Brain pericyte (primary cell): Measurements from ENCODE around the gene RET.
"Not testable (repeated sequence)": the region's sequence is repeated elsewhere in the genome, so short reads cannot be mapped to it uniquely, and the experiment has no call there.

Source experiments
- DNase-seq: peaks from one replicate; pipeline ENCODE4 v3.0.0-alpha.2; 2012; ENCODE audit warnings: low read depth, low spot score

Gene RET

DNA sequence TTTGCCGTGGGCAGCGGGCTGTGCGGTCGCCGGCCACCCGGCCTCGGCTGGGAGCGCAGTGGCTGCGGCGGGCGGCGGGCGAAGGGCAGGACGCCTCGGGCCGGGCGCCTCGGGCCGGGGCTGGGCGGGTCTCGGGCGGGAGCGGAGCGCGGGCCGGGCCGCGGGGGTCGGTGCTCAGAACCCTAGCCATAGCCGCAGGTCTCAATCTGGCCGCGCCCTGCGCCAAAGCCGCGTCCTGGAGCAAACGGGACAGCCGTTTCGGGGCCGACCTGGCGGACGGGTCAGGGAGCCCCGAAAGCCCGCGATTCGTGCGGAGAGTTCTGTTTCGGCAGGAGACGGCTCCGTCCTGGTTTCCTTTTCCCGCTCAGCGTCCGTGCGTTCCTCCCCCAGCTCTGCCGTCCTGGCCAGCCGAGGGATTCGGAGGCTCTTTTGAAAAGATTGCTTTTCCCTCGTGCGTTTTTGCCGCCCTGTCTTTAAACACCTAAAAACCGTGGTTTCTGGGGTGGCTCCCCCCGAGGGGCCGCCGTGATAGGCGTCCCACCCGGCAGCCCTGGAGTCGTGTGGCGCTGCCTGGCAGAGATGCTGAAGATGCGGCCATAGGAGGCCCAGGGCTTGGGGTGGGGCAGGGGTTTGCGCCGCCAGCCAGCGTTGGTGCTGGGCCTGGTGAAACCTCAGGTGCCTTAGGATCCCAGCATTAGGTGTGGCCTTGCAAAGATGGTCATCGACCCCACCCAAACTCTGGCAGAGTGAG is 727 bp downstream of the RET start:
- DNase-seq: no peak

DNA sequence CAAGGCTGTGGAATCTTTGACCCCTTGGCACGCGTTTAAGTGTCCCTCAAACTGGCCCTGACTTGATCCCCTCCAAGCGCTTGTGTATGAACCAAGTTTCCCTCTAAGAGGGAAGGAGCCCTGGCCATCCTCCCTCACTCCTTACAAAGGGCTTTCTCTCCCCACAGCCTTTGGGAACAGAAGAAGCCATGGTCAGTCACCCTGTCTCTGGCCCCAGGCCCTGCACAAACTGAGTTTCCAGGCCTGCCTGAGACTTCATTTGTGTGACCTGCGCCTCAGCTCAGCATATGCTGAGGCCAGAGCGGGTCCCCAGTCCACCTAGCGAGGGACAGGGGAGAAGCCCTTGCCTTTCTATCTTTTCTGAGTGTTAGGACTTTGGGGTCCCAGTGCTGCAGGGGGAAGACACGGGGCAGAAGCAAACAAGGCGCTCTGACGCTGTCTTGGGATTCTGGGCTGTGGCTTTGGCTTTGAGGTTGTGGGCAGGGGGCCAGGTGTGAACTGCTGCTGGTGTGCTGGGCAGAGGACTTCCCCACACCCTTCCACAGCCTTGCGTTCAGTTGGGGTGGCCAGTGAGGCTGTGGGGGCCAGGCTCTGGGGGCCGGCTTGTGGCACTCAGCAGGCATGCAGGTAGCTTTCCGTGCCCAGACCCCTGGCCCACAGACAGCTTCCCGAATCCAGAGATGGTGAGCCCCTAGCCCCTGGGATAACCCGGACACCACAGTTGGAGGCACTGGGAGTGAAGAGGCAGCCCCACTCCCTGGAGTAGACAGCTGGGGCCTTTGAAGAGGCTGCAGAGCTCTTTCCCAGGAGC is 1.5 kb downstream of the RET start:
- no peak for DNase-seq

- DNase-seq: no peak
Measured at GRCh38 chr10:43078986-43079273, 2.1 kb downstream of the RET start.

DNA sequence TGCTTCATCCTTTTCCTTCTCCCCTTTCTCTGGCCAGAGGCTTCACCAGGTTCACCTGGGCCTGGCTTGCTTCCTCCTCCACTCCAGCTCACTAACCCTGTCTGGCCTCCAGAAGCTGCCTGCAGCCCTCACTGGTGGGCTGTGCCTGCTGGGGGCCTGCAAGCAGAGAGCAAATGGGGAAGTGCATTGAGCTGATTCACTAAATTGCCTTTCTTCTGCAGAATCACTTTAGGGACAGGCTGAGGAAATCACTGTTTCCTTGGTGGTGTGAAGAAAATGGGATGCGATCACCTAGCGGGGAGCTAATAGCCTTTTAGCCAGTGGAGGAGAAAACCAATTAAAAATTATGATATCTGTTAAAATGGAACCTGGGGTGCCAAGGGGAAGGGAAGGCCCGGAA is 3.0 kb downstream of the RET start:
- DNase-seq: no peak

- DNase-seq: no peak
Measured at GRCh38 chr10:43082087-43082486, 5.2 kb downstream of the RET start.

GRCh38 chr10:43082746-43083145 is 5.9 kb downstream of the RET start:
- DNase-seq: no peak

DNA sequence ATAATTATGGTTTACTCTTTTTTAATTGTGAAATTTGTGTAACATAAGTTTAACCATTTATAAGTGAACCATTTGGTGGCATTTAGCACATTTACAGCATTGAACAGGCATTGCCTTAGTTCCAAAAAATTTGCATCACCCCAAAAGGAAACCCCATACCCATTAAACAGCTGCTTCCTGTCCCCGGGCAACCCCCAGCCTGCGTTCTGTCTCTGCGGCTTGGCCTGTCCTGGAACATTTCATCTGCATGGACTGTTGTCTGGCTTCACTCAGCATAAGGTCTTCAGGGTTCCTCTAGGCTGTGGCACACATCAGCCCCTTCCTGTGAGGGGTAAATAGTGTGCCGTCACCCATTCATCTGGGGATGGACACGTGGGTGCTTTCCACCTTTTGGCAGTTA is 6.9 kb downstream of the RET start:
- DNase-seq: no peak

GRCh38 chr10:43084812-43085211 is 7.9 kb downstream of the RET start:
- DNase-seq: no peak

DNA sequence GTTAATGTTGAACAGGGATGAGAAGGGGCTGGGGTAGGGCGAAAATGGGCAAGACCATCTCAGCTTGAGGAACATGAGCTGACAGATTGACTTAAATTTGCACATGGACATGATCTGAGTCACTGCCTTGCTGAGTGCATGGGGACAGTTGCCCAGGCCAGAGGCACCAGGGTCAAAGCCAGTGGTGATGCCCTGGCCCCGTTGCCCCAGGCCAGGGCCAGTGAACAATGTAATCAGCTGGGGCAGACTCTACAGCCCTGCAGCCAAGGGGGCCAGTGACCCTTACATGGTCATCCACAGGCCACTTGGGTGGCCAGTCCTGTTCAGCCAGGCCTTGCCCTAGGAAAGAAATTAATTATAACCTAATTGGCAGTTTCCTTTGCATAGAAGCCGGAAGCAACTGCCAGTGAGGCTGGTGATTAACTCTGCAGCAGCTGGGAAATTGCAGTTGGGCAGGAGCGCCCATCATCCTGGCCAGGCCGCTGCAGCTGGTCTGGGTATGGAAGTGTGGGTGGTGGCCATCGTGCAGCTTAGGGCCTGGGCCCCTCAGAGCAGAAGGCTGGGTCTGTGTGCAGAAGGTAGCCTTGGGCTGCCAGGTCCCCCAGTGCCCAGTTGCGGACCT is 9.6 kb downstream of the RET start:
- no peak for DNase-seq

DNA sequence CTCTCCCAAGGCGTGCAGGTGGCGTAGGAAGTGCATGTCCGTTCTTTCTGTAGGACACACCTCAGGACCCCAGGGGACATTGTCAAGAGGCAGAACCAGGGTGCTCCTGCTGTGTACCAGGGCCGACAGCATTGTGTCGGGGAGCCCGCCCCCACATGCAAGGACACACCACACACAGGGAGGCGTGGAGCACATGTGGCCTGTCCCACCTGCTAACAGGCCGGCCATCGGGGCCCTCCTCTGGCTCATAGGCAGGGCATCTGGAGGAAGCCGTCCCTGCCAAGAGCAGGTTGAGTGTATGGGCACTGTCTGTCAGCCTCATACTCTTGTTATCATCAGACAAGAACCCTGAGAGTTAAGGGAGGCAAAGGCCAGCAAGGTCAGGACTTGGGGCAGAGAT is 12.7 kb downstream of the RET start:
- no peak for DNase-seq

DNA sequence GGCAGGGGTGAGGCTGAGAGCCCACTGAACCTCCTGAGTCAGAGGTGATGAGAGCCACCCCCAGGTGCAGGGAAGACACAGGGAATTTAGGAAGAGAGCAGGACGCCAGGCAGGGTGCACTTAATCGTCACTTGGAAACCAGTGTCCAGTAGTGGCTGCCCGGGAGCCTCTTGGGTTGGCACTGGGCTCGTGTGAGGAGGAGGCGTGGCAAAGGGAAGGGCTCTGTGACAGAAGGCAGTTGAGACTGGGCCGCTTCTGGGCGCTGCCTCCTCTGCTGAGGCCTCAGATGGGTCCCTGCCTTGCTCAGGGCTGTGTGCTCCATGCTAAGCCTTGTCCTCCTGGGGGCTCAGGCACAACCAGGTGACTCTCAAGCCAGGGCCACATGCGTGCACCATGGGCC is 13.3 kb downstream of the RET start:
- DNase-seq: no peak

GRCh38 chr10:43090664-43091063 is 13.8 kb downstream of the RET start:
- DNase-seq: no peak

DNA sequence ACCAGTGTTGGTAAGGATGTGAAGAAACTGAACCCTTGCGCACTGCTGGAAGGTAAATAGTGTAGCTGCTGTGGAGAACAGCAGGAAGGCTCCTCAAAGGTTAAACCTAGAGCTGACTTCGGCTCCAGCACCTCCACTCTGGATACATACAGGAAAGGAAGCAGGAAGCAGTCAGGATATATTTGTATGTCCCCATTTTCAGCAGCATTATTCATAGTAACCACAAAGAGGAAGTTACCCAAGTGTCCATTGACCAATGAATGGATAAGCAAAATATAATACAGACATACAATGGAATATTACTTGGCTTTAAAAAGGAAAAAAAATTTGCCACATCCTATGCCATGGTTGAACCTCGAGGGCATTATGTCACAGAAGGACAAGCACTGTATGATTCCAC is 15.0 kb downstream of the RET start:
- DNase-seq: no peak

GRCh38 chr10:43093423-43094076 is 16.7 kb downstream of the RET start:
- no peak for DNase-seq

DNA sequence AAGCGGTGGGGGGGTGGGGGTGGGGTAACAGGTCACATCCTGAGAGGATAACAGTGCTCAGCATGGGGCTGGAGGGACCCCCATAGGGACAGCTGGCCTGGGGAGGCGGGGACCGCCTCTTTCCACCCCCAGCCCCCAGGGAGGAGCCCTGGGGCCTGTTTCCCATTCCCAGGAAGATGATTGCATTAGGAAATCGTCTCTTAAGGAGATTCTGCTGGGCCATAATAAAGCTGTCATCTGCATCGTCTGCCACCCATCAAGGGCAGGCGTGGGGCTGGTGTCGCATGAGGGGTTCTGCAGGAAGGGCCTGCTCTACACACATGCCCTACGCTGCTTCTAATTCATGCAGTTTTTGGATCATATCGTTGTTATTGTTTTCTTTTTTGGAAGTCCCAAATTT is 17.2 kb downstream of the RET start:
- DNase-seq: no peak

- not testable (repeated sequence) for DNase-seq
Measured at GRCh38 chr10:43099339-43099738, 22.5 kb downstream of the RET start.

DNA sequence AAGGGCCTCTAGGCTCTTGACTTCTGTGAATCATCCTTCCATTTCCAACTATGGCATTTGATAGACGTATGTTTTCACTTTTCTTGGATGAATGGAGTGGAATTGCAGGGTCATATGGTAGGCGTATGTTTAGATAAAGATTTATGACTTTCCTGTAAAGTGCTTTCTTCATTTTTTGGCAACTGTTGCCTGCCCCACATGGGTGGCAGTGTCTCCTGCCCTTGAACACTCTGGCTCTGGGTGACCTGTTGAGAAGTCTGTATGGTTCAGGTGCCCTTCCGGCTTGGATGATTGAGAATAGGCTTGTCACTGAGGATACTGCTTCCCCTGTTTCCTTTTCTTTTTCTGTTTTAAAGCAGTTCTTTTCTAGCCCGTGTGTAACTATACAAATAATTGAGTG is 23.1 kb downstream of the RET start:
- no peak for DNase-seq

DNA sequence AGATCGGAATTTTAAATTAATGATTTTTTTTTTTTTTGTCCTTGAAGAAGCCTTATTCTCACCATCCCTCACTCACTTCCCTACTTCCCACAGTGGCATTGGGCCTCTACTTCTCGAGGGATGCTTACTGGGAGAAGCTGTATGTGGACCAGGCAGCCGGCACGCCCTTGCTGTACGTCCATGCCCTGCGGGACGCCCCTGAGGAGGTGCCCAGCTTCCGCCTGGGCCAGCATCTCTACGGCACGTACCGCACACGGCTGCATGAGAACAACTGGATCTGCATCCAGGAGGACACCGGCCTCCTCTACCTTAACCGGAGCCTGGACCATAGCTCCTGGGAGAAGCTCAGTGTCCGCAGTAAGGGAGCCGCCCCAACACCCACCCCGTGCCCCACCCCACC is 23.5 kb downstream of the RET start:
- no peak for DNase-seq

GRCh38 chr10:43102063-43102828 is 25.4 kb downstream of the RET start:
- DNase-seq: no peak

DNA sequence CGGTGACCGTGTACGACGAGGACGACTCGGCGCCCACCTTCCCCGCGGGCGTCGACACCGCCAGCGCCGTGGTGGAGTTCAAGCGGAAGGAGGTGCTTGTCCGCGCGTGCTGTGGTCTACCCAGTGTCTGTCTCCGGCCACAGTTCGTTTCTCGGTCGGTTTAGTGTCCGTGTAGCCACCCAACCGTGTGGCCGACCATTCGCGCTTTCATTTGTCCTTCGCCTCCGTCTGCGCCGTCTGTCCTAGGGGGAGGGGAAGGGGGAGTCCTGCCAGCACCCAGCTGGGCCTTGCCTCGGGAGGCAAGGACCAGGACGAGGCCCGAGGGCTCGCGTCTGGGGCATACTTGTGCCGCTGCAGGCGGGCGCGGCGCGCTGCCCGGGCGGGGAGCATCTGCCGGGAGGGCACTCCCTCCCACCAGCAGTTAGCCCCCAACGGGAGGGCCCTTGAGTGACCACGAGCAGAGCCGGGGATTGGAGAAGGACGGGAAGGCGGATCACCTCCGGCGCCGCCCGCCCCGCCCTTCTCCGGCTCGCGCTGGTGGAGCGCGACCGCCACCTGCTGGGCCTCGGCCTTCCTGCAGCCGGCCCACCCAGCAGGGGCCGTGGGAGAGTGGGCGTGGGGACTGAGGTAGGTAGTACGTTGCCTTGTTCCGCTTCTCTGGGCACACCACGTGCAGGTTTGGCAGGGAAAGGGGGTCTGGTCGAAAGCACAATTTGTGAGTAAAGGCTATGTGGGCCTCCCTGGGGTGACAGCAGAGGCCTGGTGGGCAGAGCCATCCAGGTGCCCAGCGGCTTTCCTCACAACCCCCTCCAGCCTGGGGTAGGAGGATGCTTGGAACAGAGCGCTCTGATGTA is 28.5 kb downstream of the RET start:
- peak; percentile 41 for DNase-seq

DNA sequence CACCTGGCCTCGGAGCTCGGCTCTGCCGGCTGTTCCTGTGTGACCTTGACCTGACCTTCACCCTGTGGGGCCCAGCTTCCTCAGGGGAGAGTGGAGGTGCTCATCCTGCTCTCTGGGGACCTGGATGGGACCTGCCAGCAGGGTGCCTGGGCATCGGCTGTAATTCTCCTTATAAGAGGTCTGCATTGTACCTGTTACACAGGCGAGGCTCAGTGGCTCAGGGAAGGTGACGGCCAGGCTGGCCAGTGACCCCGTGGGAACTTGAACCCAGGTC is 29.0 kb downstream of the RET start:
- DNase-seq: no peak
